GM23338 (cell line): Measurements from ENCODE around the gene RBM48. TPM values are rescaled to one million over a fixed set of nuclear protein-coding genes. Genes with fewer than 3 reads are reported as not detected.

Experiments used
- ATAC-seq: fragments of 200-7000 bp; cut with Tn5 transposase; 3 replicates; pipeline ENCODE4 v1.9.1; 2020
- DNase-seq: peaks from one replicate; pipeline ENCODE4 v3.0.0-alpha.2; 2015; ENCODE audit warnings: low spot score
- H2AFZ ChIP-seq: fragments of 200-600 bp; sonication (generic); 2 replicates; pipeline ENCODE4 v1.8.0; 2016; ENCODE audit warnings: antibody characterized with exemption, mild to moderate bottlenecking, moderate library complexity
- H3F3A ChIP-seq: fragments of 200-600 bp; sonication (generic); replicated peaks from 2 replicates; pipeline ENCODE4 v1.8.0; 2017; ENCODE audit warnings: antibody characterized with exemption, mixed run types, low read depth
- H3K27ac ChIP-seq: fragments of 200-600 bp; sonication (generic); 2 replicates; pipeline ENCODE4 v1.6.1; 2016; ENCODE audit warnings: low read depth
- H3K27me3 ChIP-seq: fragments of 200-600 bp; sonication (generic); 2 replicates; pipeline ENCODE4 v1.8.0; 2016; ENCODE audit warnings: mild to moderate bottlenecking, mixed run types, moderate library complexity; ENCODE audit not compliant: insufficient read depth
- H3K36me3 ChIP-seq: fragments of 200-600 bp; sonication (generic); 2 replicates; pipeline ENCODE4 v1.8.0; 2016; ENCODE audit warnings: mild to moderate bottlenecking; ENCODE audit not compliant: insufficient read depth
- H3K4me1 ChIP-seq: fragments of 200-600 bp; sonication (generic); 2 replicates; pipeline ENCODE4 v1.8.0; 2016; ENCODE audit warnings: mild to moderate bottlenecking, moderate library complexity; ENCODE audit not compliant: insufficient read depth
- H3K4me2 ChIP-seq: fragments of 200-600 bp; sonication (generic); 2 replicates; pipeline ENCODE4 v1.7.1; 2017; ENCODE audit warnings: mixed run types
- H3K4me3 ChIP-seq: fragments of 200-600 bp; sonication (generic); 2 replicates; pipeline ENCODE4 v1.6.1; 2016; ENCODE audit warnings: mixed run types
- H3K79me2 ChIP-seq: fragments of 200-600 bp; sonication (generic); replicated peaks from 2 replicates; pipeline ENCODE4 v1.8.0; 2017; ENCODE audit warnings: mild to moderate bottlenecking; ENCODE audit not compliant: insufficient read depth
- H3K9me2 ChIP-seq: fragments of 200-600 bp; sonication (generic); 2 replicates; pipeline ENCODE4 v1.8.0; 2017; ENCODE audit not compliant: insufficient read depth
- H4K20me1 ChIP-seq: fragments of 200-600 bp; sonication (generic); replicated peaks from 2 replicates; pipeline ENCODE4 v1.8.0; 2017; ENCODE audit warnings: mild to moderate bottlenecking; ENCODE audit not compliant: insufficient read depth
- H3K27ac Mint-ChIP-seq: 2 replicates; pipeline ENCODE4 v1.8.0; 2020; ENCODE audit warnings: inconsistent platforms, mild to moderate bottlenecking, moderate library complexity, mixed read lengths
- H3K27me3 Mint-ChIP-seq: 3 replicates; pipeline ENCODE4 v1.8.0; 2022; ENCODE audit warnings: low read depth, mild to moderate bottlenecking, moderate library complexity, mixed read lengths, inconsistent platforms; ENCODE audit not compliant: insufficient read depth, poor library complexity
- H3K36me3 Mint-ChIP-seq: 3 replicates; pipeline ENCODE4 v1.8.0; 2021; ENCODE audit warnings: low read depth, mild to moderate bottlenecking, inconsistent platforms, moderate library complexity, mixed read lengths
- H3K4me1 Mint-ChIP-seq: 3 replicates; pipeline ENCODE4 v1.8.0; 2020; ENCODE audit warnings: mild to moderate bottlenecking, inconsistent platforms, mixed read lengths
- H3K4me3 Mint-ChIP-seq: 3 replicates; pipeline ENCODE4 v1.8.0; 2021; ENCODE audit warnings: moderate library complexity, mild to moderate bottlenecking, inconsistent platforms, mixed read lengths
- H3K9me3 Mint-ChIP-seq: 3 replicates; pipeline ENCODE4 v1.8.0; 2020; ENCODE audit warnings: moderate library complexity, mild to moderate bottlenecking, inconsistent platforms, mixed read lengths
- CREB1 ChIP-seq: fragments of 250-450 bp; sonication (Bioruptor Pico); IDR thresholded peaks from 2 replicates; pipeline ENCODE4 v1.5.0; 2020; ENCODE audit warnings: low read depth, mild to moderate bottlenecking, moderate library complexity
- ETS1 ChIP-seq: IDR thresholded peaks from 2 replicates; pipeline ENCODE4 v1.6.1; 2016; ENCODE audit warnings: antibody characterized with exemption
- EZH2phosphoT487 ChIP-seq: fragments of 200-600 bp; sonication (generic); IDR thresholded peaks from one replicate; pipeline ENCODE4 v1.8.1; 2018; ENCODE audit warnings: antibody characterized with exemption; ENCODE audit not compliant: unreplicated experiment
- JUNB ChIP-seq: IDR thresholded peaks from one replicate; pipeline ENCODE4 v1.6.1; 2016; ENCODE audit warnings: antibody characterized with exemption; ENCODE audit not compliant: unreplicated experiment
- NANOG ChIP-seq: IDR thresholded peaks from 2 replicates; pipeline ENCODE4 v1.6.1; 2016; ENCODE audit warnings: antibody characterized with exemption, borderline replicate concordance
- POLR2AphosphoS5 ChIP-seq: IDR thresholded peaks from 2 replicates; pipeline ENCODE4 v1.6.1; 2016; ENCODE audit warnings: antibody characterized with exemption, low read depth
- REST ChIP-seq: IDR thresholded peaks from one replicate; pipeline ENCODE4 v1.6.1; 2018; ENCODE audit warnings: antibody characterized with exemption; ENCODE audit not compliant: unreplicated experiment
- STAT1 ChIP-seq: IDR thresholded peaks from one replicate; pipeline ENCODE4 v1.6.1; 2016; ENCODE audit warnings: antibody characterized with exemption; ENCODE audit not compliant: unreplicated experiment
- ZNF114 ChIP-seq: fragments of 250-450 bp; sonication (Bioruptor Pico); IDR thresholded peaks from 2 replicates; pipeline ENCODE4 v1.5.0; 2020; ENCODE audit warnings: mild to moderate bottlenecking, moderate library complexity
- polyA plus RNA-seq: library from polyadenylated mRNA; unstranded; fragments of >200 nt; fragmentation: Nextera tagmentation; extraction: Ambion mirVana; gene quantifications from 2 replicates; pipeline ENCODE4 v1.2.1, GENCODE V29; 2016
- total RNA-seq: library from RNA; depleted of rRNA; stranded (reverse); fragments of >200 nt; shearing (Covaris generic); gene quantifications from 2 replicates; pipeline ENCODE4 v1.2.3, GENCODE V29; 2014; rRNA removed
- TF ChIP-seq, protein P1 (sequence below), 2 experiments: fragments of 200-600 bp in 1 of 2; sonication (generic) in 1 of 2; conservative IDR thresholded peaks; 2 replicates each; pipeline versions ENCODE4 v1.5.1 to v1.6.1; 2016 to 2017; ENCODE audit warnings: antibody characterized with exemption in 2 of 2, low read depth in 2 of 2, mild to moderate bottlenecking in 2 of 2, moderate library complexity in 1 of 2

RBM48 gene
- total and polyA plus RNA-seq, 2 experiments from 2014 or later = 8.8 to 11.1 TPM

DNA sequence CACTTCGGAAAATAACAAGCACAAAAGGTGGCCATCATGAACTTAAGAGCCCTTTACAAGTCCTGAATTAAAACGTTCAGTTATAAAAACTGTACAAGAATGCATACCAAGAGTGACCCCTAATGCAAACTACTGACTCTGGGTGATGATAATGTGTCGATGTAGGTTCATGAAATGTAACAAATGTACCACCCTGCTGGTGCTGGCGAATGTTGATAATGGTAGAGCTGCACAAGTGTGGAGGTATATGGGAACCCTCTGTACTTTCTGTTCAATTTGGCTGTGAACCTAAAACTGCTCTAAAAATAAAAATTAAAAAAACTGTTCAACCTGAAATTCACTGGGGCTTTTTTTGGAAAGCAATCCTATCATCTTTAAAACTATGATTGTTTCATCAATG lies 58.2 kb downstream of the RBM48 start:
- H3K9me2 ChIP-seq = no peaks in the 10 kb centered on the region
- H3K36me3 Mint-ChIP-seq = peaks cover 19% of the 10 kb centered on the region
- no peaks in the 10 kb centered on the region; the same call in 2 of the 3 replicates for H3K9me3 Mint-ChIP-seq
- no peak for DNase-seq
- H3K4me1 ChIP-seq = peaks cover 9% of the 10 kb centered on the region; the same call in 1 of the 2 replicates
- no peak for ATAC-seq
- H3K4me1 Mint-ChIP-seq = peaks cover 13% of the 10 kb centered on the region
- H3K4me3 ChIP-seq = no peak overlapping the region
- no peak overlapping the region; the same call in 1 of the 2 replicates for H3K27ac ChIP-seq
- H3K27me3 Mint-ChIP-seq = peaks cover 11% of the 10 kb centered on the region
- H3K36me3 ChIP-seq = no peaks in the 10 kb centered on the region
- H3K27me3 ChIP-seq = peaks cover 14% of the 10 kb centered on the region
- no peak overlapping the region for H2AFZ ChIP-seq
- no peak overlapping the region for H3K4me2 ChIP-seq
- H3K79me2 ChIP-seq = peaks cover 80% of the 10 kb centered on the region
- H4K20me1 ChIP-seq = peaks cover 26% of the 10 kb centered on the region
- no peak overlapping the region for H3K27ac Mint-ChIP-seq
- H3K4me3 Mint-ChIP-seq = no peak overlapping the region
- no peak for TF ChIP-seq JUNB
- TF ChIP-seq ETS1 = no peak
- TF ChIP-seq, protein P1, sequence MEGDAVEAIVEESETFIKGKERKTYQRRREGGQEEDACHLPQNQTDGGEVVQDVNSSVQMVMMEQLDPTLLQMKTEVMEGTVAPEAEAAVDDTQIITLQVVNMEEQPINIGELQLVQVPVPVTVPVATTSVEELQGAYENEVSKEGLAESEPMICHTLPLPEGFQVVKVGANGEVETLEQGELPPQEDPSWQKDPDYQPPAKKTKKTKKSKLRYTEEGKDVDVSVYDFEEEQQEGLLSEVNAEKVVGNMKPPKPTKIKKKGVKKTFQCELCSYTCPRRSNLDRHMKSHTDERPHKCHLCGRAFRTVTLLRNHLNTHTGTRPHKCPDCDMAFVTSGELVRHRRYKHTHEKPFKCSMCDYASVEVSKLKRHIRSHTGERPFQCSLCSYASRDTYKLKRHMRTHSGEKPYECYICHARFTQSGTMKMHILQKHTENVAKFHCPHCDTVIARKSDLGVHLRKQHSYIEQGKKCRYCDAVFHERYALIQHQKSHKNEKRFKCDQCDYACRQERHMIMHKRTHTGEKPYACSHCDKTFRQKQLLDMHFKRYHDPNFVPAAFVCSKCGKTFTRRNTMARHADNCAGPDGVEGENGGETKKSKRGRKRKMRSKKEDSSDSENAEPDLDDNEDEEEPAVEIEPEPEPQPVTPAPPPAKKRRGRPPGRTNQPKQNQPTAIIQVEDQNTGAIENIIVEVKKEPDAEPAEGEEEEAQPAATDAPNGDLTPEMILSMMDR (conservative IDR thresholded peaks at IDR 0.05; ENCODE audit: low read depth in 2 of 2) = no peak
- TF ChIP-seq NANOG = no peak
- no peak for TF ChIP-seq ZNF114 (CRISPR knock-in tag)
- no peak for TF ChIP-seq EZH2phosphoT487
- no peak for TF ChIP-seq CREB1 (CRISPR knock-in tag)
- no peak for TF ChIP-seq REST
- TF ChIP-seq STAT1 = no peak
- no peak for TF ChIP-seq POLR2AphosphoS5
- no peaks in the 10 kb centered on the region; the same call in 1 of the 2 replicates for H3F3A ChIP-seq

Other genes starting within 250 kb of the RBM48 start
- 27.9 and 30.8 TPM in 2 replicates for gene GATAD1, start 81.3 kb upstream of the RBM48 start, total RNA-seq
- 15.1 and 15.4 TPM in 2 replicates for gene GATAD1, start 81.3 kb upstream of the RBM48 start, polyA plus RNA-seq
- gene ERVW-1, start 50.8 kb upstream of the RBM48 start, total RNA-seq = 0.07 TPM in 1 of 2 replicates, not detected in the other
- gene ERVW-1, start 50.8 kb upstream of the RBM48 start, polyA plus RNA-seq = not detected in 2 replicates
- 25.4 and 44.8 TPM in 2 replicates for gene PEX1, start 275 bp upstream of the RBM48 start, total RNA-seq
- gene PEX1, start 275 bp upstream of the RBM48 start, polyA plus RNA-seq = 17.3 and 22.5 TPM in 2 replicates
- gene FAM133B, start 61.6 kb downstream of the RBM48 start, total RNA-seq = 36.9 and 38.4 TPM in 2 replicates
- 180 and 183 TPM in 2 replicates for gene FAM133B, start 61.6 kb downstream of the RBM48 start, polyA plus RNA-seq